ENCODE data around the gene TCTN1. TPM values are rescaled to one million over a fixed set of nuclear protein-coding genes. Genes with fewer than 3 reads are reported as not detected.
A peak's percentile ranks its signal among the peaks of the same experiment; 100 is the strongest.

Gene TCTN1
- total and polyA plus RNA-seq, 9 of the 15 experiments (the other 6 are each of a cell fraction or from before 2014, with no cell fraction given), result 0.32 to 12.5 (median 4.0) TPM

GRCh38 chr12:110582276-110583136 is 31.4 kb upstream of the TCTN1 start (continued):
- TF ChIP-seq RAD51 (IDR thresholded peaks at IDR 0.05; ENCODE audit: borderline replicate concordance, low read depth) (no peak), TBP (optimal IDR thresholded peaks at IDR 0.05; ENCODE audit: low read depth, low read length) (no peak), NONO (IDR thresholded peaks at IDR 0.05; ENCODE audit: low read depth in 2 of 2, low read length in 1 of 2) (peak; percentile 49 to 54; a peak in 2 of 4 replicates), UBTF (IDR thresholded peaks at IDR 0.05; ENCODE audit: borderline replicate concordance in 1 of 2, low read depth in 2 of 2, low read length in 2 of 2) (peak in 1 of 2 experiments; percentile 71; a peak in 2 of 4 replicates), ZNF609 (CRISPR knock-in tag; IDR thresholded peaks at IDR 0.05; ENCODE audit: borderline replicate concordance) (no peak), L3MBTL2 (IDR thresholded peaks at IDR 0.05) (peak; percentile 84), MAFG (tag; conservative IDR thresholded peaks at IDR 0.05) (no peak), ZNF830 (CRISPR knock-in tag; IDR thresholded peaks at IDR 0.05) (0 out of 2 replicates have a peak, but pooled peaks have one; percentile 20), ZNF740 (CRISPR knock-in tag; IDR thresholded peaks at IDR 0.05) (0 out of 2 replicates have a peak, but pooled peaks have one; percentile 20), ZNF740 (tag; IDR thresholded peaks at IDR 0.05) (no peak)
- TF ChIP-seq, protein P1, sequence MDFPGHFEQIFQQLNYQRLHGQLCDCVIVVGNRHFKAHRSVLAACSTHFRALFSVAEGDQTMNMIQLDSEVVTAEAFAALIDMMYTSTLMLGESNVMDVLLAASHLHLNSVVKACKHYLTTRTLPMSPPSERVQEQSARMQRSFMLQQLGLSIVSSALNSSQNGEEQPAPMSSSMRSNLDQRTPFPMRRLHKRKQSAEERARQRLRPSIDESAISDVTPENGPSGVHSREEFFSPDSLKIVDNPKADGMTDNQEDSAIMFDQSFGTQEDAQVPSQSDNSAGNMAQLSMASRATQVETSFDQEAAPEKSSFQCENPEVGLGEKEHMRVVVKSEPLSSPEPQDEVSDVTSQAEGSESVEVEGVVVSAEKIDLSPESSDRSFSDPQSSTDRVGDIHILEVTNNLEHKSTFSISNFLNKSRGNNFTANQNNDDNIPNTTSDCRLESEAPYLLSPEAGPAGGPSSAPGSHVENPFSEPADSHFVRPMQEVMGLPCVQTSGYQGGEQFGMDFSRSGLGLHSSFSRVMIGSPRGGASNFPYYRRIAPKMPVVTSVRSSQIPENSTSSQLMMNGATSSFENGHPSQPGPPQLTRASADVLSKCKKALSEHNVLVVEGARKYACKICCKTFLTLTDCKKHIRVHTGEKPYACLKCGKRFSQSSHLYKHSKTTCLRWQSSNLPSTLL (IDR thresholded peaks at IDR 0.05), result no peak
- TF ChIP-seq, protein P2, sequence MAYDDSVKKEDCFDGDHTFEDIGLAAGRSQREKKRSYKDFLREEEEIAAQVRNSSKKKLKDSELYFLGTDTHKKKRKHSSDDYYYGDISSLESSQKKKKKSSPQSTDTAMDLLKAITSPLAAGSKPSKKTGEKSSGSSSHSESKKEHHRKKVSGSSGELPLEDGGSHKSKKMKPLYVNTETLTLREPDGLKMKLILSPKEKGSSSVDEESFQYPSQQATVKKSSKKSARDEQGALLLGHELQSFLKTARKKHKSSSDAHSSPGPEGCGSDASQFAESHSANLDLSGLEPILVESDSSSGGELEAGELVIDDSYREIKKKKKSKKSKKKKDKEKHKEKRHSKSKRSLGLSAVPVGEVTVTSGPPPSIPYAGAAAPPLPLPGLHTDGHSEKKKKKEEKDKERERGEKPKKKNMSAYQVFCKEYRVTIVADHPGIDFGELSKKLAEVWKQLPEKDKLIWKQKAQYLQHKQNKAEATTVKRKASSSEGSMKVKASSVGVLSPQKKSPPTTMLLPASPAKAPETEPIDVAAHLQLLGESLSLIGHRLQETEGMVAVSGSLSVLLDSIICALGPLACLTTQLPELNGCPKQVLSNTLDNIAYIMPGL (CRISPR knock-in tag; IDR thresholded peaks at IDR 0.05), result 0 out of 2 replicates have a peak, but pooled peaks have one; percentile 59
